Esophagus mucosa (tissue), 1 donor: ENCODE measurements around the gene KRT74. TPM values are rescaled to one million over a fixed set of nuclear protein-coding genes. Genes with fewer than 3 reads are reported as not detected.

Experiments used
- ATAC-seq: fragments of 200-7000 bp; cut with Tn5 transposase; one replicate; pipeline ENCODE4 v1.9.1; 2020
- total RNA-seq: library from RNA; stranded (reverse); gene quantifications from one replicate; pipeline ENCODE4 v1.2.4, GENCODE V29; 2023
- donor health status: DM: yes; HTN: yes; CAD: no.

KRT74 gene
- 0.12 TPM for total RNA-seq

DNA sequence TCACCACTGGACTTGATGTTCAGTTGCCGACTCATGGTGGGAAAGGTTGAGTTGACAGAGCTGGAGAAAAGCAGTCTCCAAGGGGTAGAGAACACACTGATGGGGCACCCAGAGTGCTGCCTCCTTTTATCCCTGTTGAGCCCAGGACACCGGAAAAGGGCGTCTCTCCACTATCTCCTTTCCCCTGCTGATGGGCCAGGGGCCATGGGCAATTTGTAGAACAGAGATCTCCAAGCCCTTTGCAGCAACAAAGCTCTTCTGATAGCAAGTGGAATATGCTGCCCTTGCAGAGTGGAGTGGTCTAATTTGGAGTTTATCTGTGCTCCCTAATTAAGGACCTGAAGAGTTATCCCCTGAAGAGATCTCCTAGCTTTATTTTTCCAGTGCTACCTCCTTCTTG, at the start of gene KRT74:
TSS of gene KRT74 (minus strand) at position 101 of the 400 bp plus-strand sequence. CDS start at position 35, 66 bp downstream.
- no peak for ATAC-seq

DNA sequence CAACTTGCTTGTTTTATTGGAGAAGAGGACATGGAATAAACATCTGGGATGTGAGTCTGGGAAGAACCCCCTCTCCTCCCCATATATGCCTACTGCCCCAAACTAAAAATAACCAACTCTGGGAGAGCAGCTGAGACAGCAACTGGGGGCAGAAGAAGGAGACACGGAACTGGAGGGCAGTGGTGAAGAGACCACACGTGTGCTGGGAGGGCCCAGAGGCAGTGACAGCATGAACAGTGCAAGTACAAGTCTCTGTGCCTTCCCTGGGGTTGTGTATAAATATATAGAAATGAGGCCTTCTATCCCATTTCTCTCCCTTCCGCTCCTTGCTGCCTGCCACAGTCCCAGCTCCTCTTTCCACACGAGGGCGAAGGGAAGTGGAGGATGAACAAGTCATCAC, 48.7 kb upstream of the KRT74 start:
- ATAC-seq: no peak

DNA sequence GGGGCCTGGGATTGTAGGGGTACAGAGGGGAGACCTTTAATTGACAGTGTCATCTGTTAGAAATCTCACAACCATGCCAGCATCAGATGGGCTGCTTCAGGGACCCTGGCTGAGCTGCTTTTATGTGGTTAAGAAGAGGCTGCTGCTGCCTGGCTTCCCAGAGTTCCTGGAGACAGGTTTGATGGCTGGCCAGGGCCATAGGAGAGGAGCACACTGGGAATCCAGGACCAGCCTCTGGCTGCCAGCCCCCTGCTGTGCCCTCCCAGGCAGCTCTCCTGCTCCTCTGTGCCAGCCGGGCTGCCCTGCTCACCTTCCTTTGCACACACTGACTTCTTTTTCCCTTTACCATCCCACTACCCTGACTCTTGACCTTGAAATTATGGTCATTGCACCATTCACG, 45.2 kb upstream of the KRT74 start:
- no peak for ATAC-seq

DNA sequence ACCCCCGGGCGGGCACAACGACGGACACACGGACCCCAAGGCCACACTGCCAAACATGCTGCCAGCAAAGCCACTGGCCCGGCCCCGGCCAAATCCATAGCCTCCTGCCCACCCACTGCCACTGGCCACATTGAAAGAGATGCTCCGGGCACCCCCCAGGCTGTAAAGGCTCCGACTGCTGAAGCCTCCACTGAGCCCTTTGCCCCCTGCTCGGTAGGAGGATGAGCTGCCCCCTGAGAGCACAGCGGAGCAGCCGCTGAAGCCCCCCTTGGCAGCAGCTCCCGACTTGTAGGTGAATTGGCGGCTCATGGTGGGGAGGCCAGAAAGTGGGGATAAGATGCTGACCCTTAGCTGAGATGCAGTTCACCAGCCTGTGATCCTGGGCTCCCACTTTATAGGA, 44.6 kb upstream of the KRT74 start, which contains the start of gene KRT73:
TSS of gene KRT73 (minus strand) at position 344 of the 400 bp plus-strand sequence. CDS start at position 309, 35 bp downstream.
- ATAC-seq: no peak

DNA sequence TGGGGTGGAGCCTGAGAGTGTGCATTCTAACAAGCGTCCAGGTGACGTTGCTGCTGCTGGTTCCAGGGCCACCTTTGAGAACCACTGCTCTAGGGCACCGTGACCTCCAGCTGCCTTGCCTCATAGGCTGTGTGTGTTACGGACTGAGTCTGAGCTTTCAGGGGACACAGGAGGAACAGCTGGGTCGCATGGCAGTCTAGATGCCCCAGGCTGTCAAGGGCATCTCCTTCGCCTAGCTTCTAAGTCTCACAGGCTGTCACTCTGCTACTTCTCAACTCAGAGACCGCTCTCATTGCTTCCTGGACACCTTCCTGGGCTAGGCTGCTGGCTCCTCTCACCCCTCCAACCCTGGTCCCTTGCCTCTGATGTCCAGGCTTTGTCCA, 43.8 kb upstream of the KRT74 start:
- no peak for ATAC-seq

DNA sequence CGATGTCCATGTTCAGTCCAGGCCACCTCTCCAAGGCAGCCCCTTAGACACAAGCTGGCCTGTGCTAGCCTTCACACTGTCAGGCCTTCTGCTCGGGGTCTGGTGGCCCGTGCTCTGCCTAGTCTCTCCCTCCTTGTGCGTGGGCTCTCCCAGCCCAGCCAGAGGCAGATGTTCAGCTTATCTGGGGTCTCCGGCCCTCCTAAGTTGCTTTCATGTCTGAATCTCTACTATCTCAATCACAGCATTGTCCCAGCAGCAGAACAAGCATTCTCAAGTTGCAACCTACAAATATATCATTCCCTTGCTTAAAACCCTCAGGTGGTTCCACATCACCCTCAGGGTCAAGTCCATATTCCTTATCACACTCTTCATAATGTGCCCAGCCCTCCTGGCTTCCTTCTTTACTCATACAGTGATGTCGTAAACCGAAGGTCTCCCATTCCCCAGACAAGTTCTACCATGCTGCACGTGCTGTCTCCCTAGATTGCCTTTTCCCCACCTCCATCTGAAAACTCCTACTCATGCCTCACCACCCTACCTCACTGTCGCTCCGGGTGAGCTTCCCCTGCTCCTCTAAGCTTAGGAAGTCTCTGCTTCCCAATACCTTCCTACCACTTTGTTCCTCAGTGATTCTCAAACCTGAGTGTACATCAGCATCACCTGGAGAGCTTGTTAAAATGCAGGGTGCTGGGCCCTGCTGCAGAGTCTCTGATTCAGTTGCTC, 43.2 kb upstream of the KRT74 start:
- ATAC-seq: no peak

DNA sequence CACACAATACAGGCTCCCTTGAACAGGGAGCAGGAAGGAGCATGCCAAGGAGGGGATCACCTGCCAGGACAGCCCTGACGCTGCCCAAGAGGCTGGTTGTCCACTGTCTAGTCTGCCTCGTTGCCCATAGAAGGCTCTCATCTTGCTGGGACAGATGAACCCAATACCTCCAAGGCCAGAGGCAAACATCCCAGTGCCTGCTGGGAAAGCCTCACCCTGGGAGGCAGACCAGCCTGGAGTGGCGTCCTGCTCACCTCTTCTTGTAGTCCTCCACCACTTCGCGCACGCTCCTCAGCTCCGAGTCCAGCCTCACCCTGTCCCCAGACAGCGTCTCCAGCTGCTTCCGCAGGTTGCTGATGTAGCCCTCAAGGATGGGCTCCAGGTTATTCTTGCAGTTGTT, 42.3 kb upstream of the KRT74 start:
- no peak for ATAC-seq

DNA sequence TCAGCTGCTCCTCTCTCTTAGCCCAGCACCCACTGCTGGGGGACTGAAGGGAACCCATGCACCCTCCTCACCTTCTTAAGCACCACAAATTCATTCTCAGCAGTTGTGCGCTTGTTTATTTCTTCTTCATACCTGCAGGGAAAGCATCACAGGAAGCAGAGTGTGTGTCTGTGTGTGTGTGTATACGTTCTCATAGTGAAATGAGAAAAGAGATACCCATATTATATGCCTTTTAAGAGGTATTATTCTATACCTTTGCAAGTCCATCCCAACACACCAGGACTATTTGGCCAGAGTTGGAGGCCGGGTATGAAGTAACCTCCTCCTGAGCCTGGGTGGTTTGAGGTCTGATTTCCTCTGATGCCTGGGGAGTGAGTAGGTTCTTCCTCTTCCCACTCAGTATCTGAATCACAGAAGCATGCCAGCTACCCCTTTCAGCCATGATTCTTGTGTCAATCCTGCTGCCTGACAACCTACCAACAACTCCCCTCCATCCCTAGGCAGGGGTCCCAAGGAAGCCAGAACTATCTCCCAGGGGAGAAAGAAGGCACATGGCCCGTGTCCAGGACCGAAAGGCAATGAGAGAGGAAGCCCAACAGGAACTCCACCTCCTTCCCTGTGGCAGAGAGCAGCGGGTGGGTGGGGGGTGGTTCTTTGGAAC, 41.7 kb upstream of the KRT74 start:
- no peak for ATAC-seq

DNA sequence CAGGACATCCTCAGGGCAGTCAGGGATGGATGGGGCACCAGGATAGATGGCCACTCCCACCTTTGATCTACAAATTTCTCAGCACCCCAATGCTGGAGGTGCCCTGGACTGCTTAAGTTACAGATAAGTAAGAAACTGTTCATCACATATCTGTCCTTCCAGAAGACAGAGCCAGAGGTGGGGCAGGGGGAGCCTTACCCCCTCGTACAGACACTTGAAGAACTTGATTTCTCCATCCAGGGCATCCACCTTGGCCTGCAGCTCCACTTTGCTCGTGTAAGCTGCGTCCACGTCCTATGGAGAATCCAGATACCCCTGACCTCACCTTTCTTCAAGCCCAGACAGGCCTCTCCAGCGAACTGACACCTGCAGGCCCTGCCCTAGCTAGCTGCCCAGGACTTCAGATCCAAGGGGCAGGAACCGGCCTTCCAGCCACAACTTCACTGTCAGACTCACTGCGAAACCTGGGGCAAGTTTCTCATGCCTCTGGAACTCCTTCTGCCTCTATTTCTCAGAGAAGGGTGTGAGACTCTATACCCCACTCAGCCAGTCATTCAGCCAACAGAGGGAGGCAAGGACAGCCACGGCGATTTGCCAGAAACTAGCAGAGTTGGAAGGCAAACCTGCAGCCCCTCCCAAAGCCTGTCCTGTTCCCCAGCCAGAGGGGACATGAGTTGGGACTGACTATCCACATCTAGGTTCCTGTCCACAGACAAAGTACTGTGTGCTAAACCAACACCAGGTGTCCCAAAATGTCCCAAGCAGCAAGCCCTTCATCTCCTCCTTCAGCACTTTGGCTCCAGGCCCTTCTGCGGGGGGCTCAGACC, 41.0 kb upstream of the KRT74 start:
- no peak for ATAC-seq

DNA sequence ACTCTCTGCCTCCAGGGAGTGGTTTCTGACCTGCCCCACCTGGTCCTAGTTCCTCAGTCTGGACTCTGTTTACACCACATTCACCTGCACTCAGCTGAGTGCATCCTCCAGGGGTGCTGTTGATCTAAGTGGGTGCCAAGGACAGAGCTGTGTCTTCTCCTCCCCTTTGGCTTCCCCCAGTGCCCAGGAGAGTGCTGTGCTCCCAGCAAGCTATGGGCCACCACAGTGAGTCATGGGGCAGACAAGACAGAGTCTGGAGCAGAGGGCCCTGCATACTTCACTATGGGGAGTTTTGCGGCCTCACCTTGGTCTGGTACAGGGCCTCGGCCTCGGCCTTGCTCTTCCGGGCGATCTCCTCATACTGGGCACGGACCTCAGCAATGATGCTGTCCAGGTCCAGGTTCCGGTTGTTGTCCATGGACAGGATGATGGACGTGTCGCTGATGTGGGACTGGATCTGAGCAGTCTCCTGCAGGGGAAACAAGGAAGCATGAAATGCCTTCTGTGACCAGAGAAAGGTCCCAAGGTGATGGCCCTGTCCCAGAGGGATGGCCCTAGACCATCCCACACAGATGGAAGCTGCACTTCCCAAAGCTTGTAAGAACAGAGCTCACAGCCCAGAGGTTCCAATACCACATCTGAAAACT, 39.9 kb upstream of the KRT74 start:
- ATAC-seq: no peak

DNA sequence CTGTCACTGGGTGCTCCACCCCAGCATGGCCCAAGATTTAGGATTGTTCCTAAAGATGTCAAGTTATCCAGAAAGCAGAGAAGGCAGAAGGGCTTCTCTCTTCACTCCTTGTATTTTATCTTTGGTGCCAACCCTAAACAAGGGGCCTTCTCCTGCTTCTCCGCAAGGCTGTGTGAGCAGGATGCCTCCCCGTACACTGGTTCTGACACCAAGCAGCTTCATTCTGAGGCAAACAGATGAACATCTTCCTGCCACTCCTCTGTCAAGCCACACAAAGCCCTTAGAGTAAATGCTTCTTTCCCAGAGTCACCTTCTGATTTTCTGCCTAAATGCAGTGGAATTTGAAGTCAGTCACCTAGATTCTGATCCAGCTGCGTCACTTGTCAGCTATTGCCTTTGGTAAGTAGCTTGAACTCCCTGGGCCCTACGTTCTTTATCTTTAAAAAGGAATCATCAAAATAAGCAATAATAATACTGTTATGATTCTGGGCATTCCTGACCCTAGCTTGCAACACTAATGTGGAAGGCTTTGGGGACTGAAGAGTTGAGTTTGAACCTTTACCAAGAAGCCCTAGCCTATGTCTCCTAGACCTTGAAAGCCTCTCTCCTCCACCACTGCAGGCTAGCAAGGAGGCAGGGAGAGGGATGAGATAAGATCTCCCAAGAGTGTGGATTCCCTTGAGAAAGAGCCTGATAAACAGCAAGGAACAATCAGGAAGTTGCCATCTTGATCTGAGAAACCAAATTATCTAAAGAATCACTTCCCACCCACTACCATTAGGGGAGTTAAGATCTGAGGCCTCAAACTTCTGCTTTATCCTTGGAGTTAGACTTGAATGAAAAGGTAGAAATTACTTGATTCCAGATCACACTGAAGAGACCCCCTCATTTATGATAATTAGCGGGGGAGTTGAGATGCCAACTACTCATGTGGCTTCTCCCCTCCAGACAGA, 39.1 kb upstream of the KRT74 start:
- no peak for ATAC-seq

DNA sequence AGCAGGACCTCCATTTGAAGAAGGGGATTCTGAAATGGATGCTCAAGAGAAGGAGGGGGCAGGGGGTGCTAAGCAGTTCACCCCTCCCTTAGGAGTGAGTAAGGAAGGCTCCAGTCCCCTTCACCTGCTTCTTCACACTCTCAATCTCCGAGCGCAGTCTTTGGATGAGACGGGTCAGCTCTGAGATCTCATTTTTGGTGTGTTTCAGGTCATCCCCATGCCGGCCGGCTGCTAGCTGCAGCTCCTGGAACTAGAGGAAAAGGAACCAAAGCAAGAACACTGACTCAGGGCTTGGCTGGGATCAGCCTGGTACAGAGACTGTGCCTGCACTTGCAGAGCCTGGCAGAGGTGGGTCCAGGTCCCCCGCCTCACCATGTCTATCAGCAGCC, 37.4 kb upstream of the KRT74 start:
- ATAC-seq: no peak

DNA sequence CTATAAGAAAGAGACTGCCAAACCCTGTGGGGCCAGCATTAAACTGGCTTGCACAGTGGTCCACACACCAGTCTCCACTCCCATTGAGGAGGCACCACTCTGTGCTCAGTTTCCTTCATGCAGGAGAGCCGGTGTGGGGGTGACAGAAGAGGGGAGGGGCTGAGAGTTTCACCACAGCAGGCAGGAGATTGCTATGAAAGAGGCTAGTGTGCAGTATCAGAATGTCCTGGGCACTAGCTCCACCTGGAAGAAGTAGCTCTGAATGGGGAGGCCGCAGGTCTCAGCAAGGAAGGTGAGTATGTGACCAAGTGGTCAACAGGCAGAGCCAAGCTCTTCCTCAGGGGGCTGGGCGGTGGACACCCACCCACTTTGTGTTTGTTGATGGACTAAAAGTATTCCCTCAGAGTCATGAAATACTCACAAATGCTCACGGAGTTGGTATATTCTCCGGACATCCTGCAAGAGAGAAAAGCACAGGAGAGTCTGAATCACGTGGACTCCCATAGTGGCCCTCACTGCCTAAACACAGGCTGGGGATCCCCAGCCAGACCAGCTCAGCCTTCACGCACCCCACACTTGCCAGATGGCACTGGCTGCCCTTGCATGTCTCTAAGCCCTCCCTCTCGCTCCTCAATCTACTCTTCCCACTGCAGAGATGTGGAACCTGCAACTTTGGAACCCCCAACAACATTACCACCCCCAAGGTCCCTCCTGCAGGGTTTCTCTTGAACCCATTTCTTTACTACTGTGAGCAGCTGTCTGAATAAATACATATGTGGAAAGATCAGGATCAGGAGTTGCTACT, 35.4 kb upstream of the KRT74 start:
- no peak for ATAC-seq

DNA sequence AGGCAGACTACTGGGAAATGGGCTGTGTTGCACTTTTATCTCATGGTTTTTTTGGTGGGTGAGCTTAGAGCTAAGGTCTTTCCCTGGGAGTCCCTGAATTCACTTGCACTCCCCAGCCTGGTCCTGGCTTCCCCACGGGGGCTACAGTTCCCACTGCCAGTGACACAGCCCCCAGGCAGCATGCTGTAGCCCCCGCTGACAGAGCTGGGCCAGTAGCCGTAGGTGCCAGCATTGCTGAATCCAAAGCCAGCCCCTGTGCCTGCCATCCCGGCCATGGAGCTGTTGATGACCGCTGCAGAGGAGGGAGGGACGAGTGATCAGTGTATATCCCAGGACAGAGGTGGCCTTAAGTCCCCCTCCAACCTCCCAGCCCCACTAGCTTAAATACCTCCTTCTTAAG, 34.5 kb upstream of the KRT74 start:
- ATAC-seq: no peak

DNA sequence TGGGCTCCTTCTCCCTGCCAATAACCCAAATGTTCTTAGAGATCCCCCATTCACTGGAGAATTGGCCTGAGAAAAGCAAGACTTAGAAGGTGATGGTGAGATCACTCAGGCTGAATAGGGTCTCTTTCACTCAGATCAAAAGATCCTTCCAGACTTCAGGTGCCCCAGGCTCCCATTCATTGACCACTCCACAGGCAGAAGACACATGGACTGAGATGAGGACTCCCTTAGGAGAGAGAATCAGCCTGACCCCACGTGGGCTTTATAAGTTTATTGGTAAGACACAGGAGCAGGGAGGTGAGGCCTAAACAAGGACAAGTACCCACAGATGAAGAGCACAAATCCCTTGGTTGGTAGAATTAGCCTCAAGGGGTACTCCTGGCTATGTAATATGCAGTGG, 33.7 kb upstream of the KRT74 start:
- ATAC-seq: no peak

DNA sequence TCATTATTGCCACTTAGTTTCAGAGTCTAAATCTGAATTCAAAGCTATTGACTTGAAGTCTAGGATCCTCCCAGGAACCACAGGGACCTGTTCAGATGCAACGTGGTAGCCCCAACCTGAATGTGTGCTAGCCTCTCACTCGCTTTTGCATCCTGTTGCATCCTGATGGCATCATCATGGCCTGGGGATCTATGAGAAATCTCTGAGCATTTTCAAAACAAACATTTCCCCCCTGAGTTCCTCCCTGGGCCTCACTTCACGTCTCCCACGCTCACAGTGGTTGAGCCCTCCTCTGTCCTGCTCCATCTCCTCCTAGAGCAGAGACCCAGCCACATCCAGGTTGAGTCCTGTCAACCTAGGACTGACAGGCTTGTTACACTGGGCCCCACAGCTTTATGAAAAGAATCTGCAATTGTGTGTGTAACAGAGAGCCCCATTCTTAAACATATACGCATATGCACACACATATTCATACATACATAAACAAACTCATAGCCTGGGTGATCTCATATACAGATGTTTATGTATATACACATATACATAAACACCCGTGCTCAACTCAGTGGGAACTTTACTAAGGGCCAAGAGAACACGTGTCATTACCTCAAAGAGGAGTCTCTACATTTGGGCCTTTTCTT, 33.1 kb upstream of the KRT74 start:
- ATAC-seq: no peak

DNA sequence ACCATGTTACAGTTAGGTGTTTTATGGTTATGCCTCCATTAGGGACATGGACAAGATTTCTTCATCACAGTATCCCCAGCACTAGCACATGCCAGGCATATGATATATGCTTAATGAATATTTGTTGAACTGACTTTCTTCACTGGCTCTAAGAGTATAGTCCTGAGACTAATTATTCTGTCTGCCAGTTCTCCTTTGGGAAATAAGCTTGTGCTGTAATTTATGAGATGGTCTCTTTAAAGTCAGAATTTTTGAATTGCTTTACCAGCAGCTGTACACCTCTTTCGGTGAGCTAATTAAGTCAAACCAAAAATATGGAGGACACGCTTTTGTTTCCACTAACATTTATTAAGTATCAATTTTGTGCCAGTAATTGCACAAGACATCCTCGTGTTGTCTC, 32.5 kb upstream of the KRT74 start:
- no peak for ATAC-seq

DNA sequence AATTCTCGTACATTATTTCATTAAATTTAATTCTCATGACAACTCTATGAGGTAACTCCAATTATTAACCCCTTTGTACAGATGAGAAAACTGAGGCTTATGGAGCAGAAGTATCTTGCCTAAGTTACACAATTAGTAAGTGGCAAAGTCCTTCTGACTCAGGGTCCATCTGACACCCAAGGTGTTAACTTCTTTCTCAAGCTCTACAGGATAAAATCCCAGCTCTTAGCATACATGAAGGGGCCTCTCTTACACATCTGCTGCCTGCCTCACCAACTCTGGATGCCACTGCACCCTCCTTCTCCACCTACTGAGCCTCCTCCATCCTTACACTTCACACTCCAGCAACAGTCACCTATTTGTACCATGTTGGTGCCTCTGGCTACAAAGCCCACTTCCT, 31.9 kb upstream of the KRT74 start:
- ATAC-seq: no peak

DNA sequence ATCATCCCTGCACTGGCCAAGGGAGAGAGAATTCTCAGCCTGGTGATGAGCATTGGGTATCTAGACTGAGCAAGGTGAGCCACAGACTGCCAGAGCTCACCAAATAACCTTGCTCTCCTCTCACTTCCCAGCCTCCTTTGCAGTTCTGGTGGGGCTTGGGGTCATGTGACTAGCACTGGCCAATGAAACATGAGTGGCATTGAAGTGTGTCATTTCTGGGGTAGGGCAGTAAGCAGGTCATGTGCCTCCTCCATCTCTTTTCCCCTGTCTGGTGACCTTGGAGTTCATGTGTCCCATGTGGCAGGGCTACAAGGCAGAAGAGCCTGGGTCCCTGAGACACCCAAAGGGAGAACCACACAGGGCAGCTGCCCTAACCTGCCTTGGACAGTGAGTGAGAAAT, 31.2 kb upstream of the KRT74 start:
- ATAC-seq: no peak

DNA sequence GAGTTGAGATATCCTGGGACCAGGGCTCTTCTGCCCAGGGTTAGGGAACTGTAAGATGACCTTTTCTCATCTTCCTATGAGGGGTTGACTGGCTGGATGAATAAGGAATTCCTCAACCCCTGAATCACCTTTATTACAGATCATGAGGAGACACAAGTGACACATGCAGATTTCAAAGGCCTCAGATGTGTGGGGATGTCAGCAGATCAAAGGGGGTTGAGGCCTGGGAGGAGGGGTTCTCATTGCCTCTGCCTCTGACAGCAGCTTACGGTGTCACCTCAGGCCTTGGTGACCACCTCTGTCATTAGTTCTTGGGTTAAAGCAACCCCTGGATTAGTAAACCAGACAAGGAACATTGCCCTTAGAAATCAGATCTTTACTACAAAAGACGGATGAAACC, 29.7 kb upstream of the KRT74 start:
- no peak for ATAC-seq

DNA sequence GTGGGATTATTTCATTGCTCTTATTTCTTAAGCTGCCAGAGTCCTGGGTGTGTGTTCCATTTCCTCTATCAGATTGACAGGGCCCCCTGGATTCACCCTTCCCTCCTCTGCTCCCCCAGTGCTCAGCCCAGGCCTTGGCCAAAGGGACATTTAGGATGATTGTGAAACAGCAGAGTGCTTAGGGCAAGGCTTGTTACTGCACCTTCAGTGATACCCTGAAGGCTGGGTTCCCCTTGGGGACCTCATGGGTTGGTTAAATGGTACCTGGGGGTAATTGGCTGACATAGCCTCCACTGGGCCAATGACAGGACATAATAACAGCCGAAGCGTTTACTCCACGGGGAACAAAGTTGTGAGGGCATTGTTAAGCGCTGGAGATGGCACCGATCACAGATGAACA, 28.9 kb upstream of the KRT74 start:
- ATAC-seq: no peak
